DMS153 (cell line): Measurements from ENCODE around the gene ACTN1.

Experiments
- DNase-seq: peaks from one replicate; lab custom pipeline; 2025; lab: John Stamatoyannopoulos, UW

The ACTN1 gene

DNA sequence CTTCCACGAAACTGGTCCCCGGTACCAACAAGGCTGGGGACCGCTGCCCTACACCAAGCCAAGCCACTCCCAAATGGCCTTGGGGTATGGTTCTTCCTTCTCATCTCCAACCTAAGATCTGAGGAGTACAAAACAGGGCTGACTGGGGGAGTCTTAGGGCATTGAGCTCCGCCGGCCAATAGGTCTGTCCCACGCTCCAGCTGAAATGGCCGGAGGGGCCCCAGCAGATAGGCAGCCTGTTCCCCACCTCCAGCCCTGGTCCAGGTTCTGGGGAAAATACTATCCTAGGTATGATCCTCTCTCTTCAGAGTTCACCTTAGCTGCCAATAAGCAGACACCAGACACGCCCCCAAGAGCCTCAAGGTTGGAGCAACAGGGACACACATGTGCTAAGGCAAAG is 90.2 kb downstream of the ACTN1 start:
- no peak for DNase-seq

DNA sequence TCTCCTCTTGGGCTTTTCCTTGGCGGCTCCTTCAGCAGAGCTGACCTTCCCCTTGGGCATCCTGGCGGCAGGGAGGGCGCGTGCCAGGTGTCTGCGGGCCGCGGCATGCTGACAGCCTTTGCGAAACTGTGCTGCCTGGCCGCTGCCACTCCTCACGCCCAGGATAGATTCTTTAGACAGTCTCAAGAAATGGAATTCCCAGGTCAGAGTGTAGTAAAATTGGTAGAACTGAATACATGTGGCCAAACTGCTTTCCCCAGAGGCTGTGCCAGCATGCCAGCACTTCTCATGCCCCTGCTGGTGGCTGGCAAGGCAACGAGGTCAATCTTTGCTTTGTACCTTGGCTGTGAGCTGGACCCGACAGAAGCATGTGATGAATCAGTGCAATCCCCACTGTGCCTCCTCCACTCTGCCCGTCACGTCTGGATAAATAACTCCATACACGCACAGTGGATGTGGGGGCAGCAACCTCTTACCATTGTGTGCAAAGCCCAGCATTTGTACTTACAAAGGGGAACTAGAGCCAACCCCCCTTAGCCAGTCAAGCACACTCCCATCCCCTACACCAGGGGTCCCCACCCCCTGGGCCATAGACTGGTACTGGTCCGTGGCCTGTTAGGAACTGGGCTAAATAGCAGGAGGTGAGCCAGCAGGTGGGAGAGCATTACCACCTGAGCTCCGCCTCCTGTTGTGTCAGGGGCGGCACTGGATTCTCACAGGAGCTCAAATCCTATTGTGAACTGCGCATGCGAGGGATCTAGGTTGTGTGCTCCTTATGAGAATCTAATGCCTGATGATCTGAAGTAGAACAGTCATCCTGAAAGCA is 90.9 kb downstream of the ACTN1 start:
- DNase-seq, result no peak

DNA sequence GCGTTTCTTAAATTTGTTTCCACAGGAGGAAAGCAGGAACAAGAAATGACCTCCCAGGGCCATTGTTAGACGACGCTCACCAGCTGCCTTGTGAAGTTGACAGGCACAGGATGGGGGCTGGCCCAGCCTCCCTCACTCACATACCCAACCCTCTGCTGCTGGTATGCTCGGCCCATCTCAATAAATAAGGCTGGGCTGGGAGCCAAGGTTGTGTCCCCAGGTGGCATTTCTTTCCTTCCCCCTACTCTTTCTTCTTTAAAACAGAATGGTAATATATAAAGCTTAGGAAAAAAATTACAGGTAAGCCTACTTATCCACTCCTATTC is 93.0 kb downstream of the ACTN1 start:
- DNase-seq, result no peak

DNA sequence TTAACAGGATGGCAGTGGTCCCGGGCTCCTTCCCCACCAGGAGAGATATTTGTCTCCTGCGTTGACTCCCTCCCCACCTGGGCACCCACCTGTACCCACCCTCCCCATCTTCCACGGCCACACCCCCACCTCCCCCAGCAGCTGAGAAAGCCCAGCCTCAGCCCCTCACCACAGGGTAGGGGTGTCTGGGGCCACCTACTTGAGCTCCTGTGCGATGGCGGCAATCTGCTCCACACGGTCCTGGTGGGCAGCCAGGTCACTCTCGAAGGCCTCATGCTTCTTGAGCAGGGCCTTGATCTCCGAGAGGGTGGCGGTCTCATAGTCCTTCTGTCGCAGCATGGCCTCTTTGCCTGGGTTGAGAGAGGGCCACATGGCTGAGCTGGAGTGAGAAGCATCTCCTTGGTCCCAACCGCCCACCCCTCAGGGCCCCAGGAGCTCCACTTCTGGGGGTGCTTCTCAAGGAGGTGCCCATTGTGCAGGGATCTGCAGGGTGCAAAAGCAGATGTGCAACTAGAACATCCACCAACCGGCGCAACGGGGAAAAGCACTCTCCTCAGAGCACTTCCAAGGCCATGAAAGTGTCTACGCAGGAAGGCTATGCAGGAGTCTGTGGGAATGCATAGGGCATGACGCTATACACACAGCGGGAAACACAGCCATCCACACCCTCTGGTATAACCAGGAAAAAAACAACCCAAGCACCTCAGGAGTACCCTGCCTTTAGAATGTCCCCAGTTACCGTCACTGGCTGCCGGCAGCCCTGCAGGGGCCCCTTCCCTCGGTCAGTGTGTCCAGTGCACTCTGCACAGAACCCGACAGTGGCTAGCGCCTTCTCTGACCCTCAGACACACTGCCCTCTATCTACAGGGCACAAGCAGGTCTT is 93.6 kb downstream of the ACTN1 start:
- no peak for DNase-seq

DNA sequence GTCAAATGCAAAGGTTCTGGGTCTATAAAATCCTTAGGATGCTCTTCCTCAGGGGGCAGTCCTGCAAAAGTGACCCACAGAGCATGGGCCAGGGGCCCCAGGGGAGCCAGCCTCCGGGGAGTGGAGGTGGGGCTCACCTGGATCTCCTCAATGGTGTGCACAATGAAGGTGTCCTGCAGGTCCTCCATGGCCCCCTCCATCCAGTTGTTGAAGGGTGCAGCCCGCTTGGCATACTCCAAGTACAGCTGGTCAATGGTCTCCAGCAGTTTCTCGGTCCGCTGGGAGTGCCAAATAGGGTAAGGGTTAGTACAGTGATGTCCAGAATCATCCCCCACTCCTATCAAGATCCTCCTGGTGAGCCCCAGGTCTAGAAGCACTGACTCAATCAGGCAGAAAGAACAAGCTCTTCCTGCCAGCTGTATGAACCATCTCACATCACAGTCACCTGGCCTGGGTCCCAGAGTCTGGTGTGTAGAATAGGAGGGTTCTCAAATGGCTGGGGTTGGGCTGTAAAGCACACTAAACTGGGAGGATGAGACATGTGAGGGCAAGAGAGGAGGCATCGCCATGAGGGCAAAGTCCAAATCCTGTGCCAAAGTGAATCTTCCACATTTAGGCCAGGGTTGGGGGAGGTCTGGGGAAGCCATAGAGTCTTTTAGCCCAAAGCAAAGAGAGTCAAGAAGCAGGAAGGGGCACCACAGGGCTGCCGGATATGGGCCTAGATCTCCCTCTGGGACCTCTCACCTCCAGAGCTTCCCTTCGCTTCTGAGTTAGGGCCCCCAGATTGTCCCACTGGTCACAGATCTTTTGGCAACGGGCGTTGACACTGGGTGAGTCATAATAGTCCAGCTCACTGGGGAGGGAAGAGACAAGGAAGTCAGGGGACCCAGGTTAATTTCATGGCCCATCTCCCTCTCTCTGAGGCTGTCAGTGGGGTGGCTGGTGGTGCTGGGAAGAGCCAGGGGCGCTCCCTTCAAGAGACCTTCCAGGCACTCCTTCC is 94.8 kb downstream of the ACTN1 start:
- DNase-seq, result no peak

DNA sequence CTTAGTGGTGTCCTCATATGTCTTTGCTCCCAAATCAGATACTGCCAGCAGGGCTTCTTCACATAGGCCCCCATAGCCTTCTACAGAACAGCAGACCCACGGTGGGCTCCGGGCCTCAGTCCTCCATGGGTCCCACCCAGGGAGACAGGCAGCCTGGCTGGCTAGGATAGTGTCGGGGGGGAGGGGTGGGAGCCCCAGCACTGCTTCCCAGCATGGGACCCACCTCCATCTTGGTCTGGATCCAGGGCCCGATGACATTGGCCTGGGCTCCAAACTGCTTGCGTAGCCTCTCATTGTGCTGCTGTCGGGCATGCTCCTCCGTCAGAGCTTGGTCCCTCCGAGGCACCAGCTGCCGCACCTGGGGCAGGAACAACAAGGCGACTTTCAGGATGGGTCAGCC is 96.9 kb downstream of the ACTN1 start:
- no peak for DNase-seq

DNA sequence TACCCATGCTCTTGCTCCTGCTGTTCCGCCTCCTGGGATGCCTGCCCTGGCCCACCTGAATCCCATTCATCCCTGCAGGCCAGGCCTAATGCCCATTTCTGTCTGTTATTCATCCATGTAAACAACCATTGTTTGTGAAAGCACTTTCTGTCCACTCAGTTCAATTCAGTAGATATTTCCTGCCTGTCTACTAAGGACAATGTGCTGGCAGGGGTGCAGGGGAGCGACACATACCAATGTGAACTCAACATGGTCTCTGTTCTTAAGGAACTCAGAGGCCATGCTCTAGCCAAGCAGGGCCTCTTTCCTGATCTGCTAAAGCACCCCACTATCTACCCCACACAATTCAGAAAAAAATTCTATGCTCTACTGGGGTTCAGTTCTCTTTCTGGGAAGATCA is 97.7 kb downstream of the ACTN1 start:
- DNase-seq, result no peak

DNA sequence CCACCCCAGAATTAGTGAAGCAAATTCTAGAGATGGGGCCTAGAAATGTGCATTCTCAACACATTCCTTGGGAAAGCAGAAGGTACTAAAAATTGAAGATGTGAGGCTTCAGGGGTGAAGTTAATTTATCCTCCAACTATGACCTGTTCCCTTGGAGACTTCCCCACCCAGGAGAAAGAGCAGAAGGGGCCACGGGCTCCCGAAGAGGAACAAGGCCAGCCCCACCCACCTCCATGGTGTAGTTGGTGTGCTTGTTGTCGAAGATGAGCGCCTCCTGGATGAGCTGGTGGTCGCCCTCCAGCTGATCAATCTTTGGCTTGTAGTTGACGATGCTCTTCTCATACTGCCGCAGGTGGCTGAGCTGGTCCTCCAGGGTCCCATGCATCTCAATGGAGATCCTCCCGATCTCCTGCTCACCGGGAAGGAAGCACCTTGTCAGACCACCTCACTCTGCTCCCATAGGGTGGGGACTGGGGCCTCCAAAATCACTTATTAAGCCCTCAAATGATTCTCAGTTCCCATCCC is 98.5 kb downstream of the ACTN1 start:
- no peak for DNase-seq

DNA sequence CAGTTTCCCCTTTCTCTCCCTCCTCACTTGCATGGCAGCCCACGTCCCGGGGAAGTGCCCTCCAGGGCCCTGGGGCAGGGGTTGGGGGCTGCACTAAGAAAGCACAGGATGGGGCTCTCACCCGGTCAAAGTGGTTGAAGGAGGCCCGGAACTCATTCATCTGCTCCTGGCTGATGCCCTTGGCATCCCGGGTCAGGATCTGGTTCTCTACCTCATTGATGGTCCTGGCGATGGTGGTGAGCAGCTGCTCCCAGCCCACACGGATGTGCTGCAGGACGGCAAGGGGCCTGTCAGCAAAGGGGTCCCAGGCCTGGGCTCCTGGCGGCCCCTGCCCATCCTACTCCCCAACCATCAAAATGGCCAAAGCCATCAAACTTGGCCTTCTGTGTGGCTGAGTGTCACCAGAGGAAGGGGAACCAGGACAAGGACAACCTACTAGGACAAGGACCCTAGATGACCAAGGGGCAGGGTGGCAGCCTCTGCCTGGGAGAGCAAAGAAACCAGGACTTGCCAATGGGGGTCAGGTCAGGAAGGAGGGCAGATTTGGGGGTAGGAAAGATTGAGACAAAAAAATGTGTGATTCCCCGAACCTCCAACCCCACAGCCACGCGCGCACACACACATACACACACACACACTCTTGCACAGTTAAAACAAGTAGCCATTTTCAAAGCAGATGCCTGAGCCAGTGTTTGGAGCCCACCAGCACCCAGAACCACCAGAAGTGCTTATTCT is 99.1 kb downstream of the ACTN1 start:
- DNase-seq, result no peak

DNA sequence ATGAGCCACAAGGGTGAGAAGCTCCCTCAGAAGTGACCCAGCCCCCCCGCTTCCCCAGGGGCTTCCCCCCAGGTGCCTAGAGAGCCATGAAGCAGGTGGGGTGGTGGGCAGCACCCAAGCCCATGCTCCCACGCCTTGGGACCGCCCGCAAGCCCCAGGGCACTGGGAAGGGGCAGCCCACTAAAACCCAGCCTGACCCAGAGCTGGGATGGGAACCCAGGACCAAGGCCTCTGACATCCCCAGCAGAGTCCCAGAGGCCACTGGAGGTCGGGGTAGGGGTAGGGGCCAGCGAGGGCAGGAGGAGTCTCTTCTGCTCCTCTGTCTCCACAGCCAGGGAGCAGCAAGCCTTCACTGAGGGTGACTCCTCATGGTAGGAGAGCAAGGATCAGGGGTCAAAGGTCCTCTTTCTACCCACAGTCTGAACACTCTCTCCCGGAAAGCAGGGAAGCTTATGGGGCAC is 99.8 kb downstream of the ACTN1 start:
- DNase-seq, result no peak

DNA sequence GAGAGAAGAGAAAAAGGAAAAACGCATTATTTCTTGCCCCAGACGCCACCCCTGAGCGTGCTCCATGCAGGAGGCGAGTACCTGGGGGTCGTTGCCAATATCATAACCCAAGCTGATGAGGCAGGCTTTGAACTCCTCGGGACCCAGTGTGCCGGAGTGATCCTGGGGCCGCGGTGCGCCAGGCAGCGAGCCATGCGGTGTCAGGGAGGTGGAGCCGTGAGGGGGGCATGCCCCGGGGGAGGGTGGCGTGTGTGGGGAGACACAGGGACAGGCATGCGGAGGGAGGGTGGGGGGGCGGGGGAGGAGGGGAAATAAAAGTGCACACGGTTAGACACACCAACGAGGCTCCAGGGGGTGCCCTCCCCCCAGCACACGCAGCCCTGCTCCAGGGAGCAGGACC is 100.2 kb downstream of the ACTN1 start:
- no peak for DNase-seq

DNA sequence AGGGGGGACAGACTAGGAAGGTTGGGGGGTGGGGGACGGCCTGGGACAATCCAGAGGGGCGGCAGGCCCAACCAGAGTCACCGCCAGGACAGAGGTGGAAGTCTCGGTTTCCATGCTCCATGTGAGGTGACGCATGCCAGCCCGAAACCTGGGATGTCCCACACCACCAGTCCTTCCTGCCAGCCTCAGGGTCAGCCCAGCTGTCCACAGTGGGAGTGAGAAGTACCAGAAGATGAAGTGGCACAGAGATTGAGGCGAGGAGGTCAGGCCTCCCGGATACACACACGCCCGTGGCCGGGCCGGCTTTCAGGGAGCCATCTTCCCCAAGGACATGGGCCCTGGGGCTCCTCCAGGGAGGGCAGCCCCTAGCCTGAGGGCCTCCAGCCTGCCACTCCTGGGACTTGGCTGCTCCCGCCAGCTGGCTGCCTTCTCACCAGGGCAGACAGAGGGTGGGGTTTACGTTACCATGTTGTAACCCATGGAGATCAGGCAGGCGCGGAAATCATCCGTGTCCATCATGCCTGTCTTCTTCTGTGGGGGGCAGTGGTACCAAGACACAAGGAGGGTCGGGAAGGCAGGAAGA is 101.0 kb downstream of the ACTN1 start:
- no peak for DNase-seq

DNA sequence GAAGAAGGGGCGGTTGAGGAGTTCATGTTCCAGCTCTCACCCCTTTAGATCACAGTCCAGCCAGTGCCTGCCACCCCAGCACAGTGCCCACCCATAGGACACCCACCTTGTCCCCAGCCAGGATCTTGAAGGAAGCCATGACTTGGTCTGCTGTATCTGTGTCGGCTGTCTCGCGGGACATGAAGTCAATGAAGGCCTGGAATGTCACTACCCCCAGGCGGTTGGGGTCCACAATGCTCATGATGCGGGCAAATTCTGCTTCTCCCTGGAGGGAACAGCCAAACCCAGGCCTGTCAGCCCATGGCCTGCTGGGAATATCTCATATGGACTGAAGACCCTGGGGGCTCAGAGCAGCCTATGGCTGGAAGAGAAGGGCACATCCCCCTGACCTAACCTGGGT is 102.1 kb downstream of the ACTN1 start:
- no peak for DNase-seq

DNA sequence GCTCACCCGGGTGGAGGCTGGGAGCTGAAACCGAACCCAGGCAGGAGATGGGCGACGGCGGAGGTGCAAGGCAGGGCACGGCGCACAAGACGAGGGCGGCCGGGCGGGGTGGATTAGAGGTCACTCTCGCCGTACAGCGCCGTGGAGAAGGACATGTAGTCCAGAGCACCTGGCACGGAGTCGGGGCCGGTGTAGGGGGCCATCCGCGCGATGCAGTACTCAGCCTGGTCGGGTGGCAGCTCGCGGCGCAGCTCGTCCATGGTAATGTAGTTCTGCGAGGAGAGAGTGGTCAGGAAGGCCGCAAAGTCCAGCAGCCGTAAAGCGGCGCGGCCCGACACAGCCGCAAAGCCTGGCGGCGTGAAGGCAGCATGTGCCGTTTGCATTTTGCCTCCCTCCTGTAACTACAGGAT is 104.4 kb downstream of the ACTN1 start:
- DNase-seq, result peak; percentile 45

DNA sequence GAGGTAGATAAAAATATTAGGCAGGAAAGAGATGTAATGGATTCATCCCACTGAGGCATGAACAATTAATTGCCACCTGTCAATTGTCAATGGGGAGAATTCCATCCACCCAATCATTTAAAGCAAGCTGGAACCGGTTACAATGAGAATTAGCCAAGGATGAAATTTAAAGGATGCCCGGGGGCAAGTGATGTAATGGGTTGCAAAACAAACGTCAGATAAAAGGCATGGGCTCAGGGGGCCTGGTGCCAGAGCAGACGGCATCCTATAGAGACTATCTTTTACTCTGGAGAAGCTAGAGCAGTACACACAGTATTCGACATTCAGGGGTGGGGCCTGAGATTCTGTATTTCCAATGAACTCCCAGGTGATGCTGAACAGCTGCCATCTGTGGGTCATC is 105.7 kb downstream of the ACTN1 start:
- DNase-seq, result no peak

DNA sequence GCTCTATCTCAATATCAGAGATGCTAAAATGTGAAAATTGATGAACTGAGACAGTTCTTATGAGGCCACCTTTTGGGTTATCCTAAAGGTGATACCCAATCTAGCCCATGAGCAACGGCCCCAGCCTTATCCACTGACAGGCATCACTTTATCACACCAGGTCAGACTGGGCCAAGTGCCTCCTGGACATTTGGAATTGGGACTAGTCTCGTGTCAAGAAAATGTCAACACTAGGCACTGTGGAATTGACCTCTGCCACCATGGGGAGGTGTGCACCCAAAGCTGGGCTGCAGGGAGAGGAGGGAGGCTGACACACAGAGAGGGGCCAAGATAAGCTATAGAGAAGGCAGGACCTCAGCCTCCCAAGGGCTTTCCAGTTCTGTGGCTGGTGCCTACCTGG is 107.7 kb downstream of the ACTN1 start:
- DNase-seq, result no peak

DNA sequence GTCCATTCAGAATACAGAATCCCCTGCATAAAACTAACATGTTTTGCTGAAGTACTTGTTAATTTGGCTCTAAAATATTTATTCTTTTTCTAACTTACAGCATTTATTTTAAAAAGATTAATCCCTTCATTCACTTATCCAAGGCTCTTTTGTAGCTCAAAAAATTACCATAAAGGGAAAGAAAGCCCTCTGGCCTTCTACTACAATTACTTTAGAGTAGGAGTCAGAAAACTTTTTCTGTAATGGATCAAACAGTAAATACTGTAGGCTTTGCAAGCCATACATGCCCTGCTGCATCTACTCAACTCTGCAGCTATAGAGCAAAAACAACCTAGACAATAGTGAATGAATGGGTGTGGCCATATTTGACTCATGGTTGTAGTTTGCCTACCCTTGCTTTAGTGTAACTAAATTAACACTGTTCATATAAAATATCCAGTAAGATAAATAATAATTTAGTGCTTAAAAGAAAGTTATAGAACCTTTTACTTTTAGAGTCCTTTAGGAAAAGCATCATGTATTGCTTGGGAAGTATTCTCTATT is 112.0 kb downstream of the ACTN1 start:
- DNase-seq, result no peak

DNA sequence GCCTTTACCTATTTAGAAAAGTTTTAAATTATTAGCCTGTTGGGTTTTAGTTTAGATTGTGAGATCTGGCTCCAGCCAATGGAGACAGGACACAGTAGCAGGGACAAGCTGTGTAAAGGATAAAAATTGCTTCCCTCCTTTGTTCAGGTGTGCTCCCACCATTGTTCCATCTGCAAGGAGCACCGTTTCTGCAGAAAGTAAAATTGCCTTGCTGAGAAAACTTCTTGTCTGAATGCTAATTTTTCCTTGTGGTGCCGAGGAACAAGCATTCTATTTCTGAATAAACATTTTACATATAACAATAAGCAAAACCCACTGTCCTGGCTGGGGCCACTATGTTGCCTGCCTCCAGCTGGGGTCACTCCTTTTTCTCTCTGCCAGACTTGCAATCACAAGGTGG is 113.6 kb downstream of the ACTN1 start:
- no peak for DNase-seq

DNA sequence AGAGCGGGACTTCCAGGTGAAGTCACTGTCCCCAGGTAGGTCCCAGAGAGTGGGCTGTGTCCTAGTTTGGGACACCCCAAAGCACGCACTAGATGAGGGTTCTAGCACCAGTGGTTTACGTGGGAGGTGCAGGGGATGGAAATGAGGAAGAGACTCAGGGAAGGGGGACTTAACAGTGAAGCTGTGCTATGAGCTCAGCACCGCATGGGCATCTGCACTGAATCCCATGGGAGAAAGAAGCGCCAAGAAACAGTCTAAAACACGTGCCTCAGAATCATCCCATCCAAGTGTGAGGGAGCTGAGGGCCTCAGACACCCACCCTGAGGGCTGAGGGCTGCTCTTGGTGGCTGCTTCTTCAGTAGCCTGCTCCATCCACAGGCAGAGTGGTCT is 114.7 kb downstream of the ACTN1 start:
- no peak for DNase-seq

DNA sequence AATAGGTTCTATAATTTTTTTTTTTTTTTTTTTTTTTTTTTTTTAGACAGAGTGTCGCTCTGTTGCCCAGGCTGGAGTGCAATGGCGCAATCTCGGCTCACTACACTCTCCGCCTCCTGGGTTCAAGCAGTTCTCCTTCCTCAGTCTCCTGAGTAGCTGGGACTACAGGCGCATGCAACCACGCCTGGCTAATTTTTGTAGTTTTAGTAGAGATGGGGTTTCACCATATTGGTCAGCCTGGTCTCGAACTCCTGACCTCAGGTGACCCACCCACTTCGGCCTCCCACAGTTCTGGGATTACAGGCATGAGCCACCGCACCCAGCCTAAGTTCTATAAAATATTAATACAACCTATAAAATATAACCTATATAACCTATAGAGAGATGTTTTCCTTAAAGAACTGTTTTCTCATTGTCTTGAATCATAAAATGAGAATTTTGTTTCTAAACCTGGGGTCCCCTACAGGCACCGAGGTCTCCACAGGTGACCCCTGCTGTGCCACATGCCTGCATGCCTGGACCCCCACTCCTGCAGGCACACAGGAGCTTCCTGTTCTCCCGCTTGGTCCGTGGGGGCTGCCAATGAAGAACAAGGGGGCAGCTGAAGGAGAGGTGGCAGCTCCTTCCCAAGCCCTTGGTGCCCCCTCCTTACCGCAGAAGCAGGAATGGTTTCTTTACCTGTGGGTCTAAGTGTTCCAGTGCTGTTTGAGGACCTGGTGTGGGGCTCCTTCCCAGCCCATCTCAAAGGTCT is 115.3 kb downstream of the ACTN1 start:
- DNase-seq, result no peak
